ENCODE measurements around the gene NPLOC4.
"Not testable (repeated sequence)": the region's sequence is repeated elsewhere in the genome, so short reads cannot be mapped to it uniquely, and the experiment has no call there.

Gene NPLOC4

GRCh38 chr17:81631482-81631881 is 5.4 kb downstream of the NPLOC4 start:
- no peak for DNase-seq (ENCODE audit: low read depth)

- no peak for DNase-seq (ENCODE audit: low read depth)
These were observed 6.6 kb downstream of the NPLOC4 start for GRCh38 chr17:81630274-81630673.

GRCh38 chr17:81621494-81622130 is 15.3 kb downstream of the NPLOC4 start:
- DNase-seq (ENCODE audit: low read depth), result no peak

GRCh38 chr17:81618307-81618706 is 18.6 kb downstream of the NPLOC4 start:
- not testable (repeated sequence) for DNase-seq (ENCODE audit: low read depth)

GRCh38 chr17:81616877-81617276 is 20.0 kb downstream of the NPLOC4 start:
- no peak for DNase-seq (ENCODE audit: low read depth)

GRCh38 chr17:81615401-81615930 is 21.4 kb downstream of the NPLOC4 start:
- no peak for DNase-seq (ENCODE audit: low read depth)

- no peak for DNase-seq (ENCODE audit: low read depth)
These were observed 24.5 kb downstream of the NPLOC4 start for GRCh38 chr17:81612172-81612970.

- DNase-seq (ENCODE audit: low read depth), result no peak
These were observed 27.2 kb downstream of the NPLOC4 start for GRCh38 chr17:81609541-81610311.

GRCh38 chr17:81608605-81609004 is 28.3 kb downstream of the NPLOC4 start:
- no peak for DNase-seq (ENCODE audit: low read depth)

GRCh38 chr17:81608082-81608481 is 28.8 kb downstream of the NPLOC4 start:
- DNase-seq (ENCODE audit: low read depth), result no peak

GRCh38 chr17:81607431-81607830 is 29.5 kb downstream of the NPLOC4 start:
- no peak for DNase-seq (ENCODE audit: low read depth)

GRCh38 chr17:81603846-81604610 is 32.9 kb downstream of the NPLOC4 start:
- DNase-seq (ENCODE audit: low read depth), result no peak

- peak; percentile 5 for DNase-seq (ENCODE audit: low read depth)
These were observed 35.3 kb downstream of the NPLOC4 start for GRCh38 chr17:81601525-81602120.

GRCh38 chr17:81599719-81600486 is 37.0 kb downstream of the NPLOC4 start:
- DNase-seq (ENCODE audit: low read depth), result no peak

GRCh38 chr17:81593105-81593871 is 43.6 kb downstream of the NPLOC4 start:
- DNase-seq (ENCODE audit: low read depth), result no peak

- DNase-seq (ENCODE audit: low read depth), result no peak
These were observed 44.9 kb downstream of the NPLOC4 start for GRCh38 chr17:81591971-81592370.

GRCh38 chr17:81590121-81590520 is 46.8 kb downstream of the NPLOC4 start:
- no peak for DNase-seq (ENCODE audit: low read depth)

GRCh38 chr17:81589612-81590011 is 47.3 kb downstream of the NPLOC4 start:
- no peak for DNase-seq (ENCODE audit: low read depth)

- DNase-seq (ENCODE audit: low read depth), result no peak
These were observed 50.8 kb downstream of the NPLOC4 start for GRCh38 chr17:81586096-81586495.

- not testable (repeated sequence) for DNase-seq (ENCODE audit: low read depth)
These were observed 52.1 kb downstream of the NPLOC4 start for GRCh38 chr17:81584771-81585170.
